ENCODE results near the gene VAMP3.

VAMP3 gene

DNA sequence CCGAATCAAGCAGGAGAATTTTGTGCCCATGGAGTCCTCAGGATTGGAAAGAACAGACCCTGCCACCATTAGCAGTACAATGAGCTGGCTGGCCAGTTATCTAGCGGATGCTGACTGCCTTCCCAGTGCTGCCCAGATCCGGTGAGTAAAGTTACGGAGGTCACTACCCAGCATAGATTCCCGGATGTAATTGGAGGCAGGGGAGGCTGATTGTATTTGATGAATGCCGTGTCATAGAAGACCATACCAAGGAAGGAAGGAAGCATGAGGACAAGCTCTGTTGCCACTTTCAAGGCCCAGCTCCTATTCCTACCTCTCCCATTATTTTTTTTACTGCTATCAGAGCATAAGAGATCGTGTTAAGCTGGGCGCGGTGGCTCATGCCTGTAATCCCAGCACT is 26.2 kb upstream of the VAMP3 start:
- H3K27me3 ChIP-seq (ENCODE audit: control insufficient read depth, insufficient read depth, low read length, poor library complexity, severe bottlenecking): no peaks in the 10 kb centered on the region
- no peak overlapping the region for H3K27ac ChIP-seq (ENCODE audit: insufficient read depth, low read depth, low read length, poor library complexity, severe bottlenecking)
- no peaks in the 10 kb centered on the region for H3K4me1 ChIP-seq (ENCODE audit: control insufficient read depth, insufficient read depth, low read length)
- no peak overlapping the region for H3K4me3 ChIP-seq (ENCODE audit: insufficient read depth, low read depth, low read length)
- H3K36me3 ChIP-seq (ENCODE audit: control insufficient read depth, insufficient read depth, low read length): no peaks in the 10 kb centered on the region
- H3K9me3 ChIP-seq (ENCODE audit: control insufficient read depth, low read length): no peaks in the 10 kb centered on the region
- 90 to 95% methylated on average over 9 of the region's 9 CpGs for WGBS, 2 experiments

DNA sequence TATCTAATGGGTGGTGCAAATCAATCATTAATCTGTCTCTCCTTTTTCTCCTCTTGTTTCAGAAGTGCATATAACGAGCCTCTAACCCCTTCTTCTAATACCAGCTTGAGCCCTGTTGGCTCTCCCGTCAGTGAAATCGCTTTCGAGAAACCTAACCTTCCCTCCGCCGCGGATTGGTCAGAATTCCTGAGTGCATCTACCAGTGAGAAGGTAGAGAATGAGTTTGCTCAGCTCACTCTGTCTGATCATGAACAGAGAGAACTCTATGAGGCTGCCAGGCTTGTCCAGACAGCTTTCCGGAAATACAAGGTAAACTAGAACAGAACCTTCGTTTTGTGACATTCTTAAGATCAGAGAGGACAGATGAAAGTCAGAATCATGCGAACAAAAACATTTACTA is 25.3 kb upstream of the VAMP3 start:
- Histone ChIP-seq H3K4me3 (ENCODE audit: insufficient read depth, low read depth, low read length) (no peak overlapping the region), H3K27ac (ENCODE audit: insufficient read depth, low read depth, low read length, poor library complexity, severe bottlenecking) (no peak overlapping the region), H3K9me3 (ENCODE audit: control insufficient read depth, low read length) (no peaks in the 10 kb centered on the region), H3K36me3 (ENCODE audit: control insufficient read depth, insufficient read depth, low read length) (no peaks in the 10 kb centered on the region), H3K27me3 (ENCODE audit: control insufficient read depth, insufficient read depth, low read length, poor library complexity, severe bottlenecking) (no peaks in the 10 kb centered on the region), H3K4me1 (ENCODE audit: control insufficient read depth, insufficient read depth, low read length) (no peaks in the 10 kb centered on the region)
- WGBS, 2 experiments: 93 to 94% methylated on average over 9 to 10 of the region's 10 CpGs

DNA sequence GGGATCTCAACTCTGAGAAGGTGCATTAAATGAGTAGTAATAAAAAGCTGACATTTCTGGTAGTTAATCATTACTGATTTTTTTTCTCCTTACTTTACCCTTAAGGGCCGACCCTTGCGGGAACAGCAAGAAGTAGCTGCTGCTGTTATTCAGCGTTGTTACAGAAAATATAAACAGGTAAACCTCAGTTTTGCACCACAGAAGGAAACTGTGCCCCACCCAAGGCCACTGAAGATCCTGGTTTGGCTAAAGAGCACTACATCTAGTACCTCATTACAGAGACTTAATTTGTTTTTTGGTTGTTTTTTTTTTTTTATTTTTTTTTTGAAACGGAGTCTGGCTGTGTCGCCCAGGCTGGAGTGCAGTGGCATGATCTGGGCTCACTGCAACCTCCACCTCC is 23.5 kb upstream of the VAMP3 start:
- H3K4me1 ChIP-seq (ENCODE audit: control insufficient read depth, insufficient read depth, low read length): peaks cover 6% of the 10 kb centered on the region
- H3K27ac ChIP-seq (ENCODE audit: insufficient read depth, low read depth, low read length, poor library complexity, severe bottlenecking): no peak overlapping the region
- H3K4me3 ChIP-seq (ENCODE audit: insufficient read depth, low read depth, low read length): no peak overlapping the region
- H3K9me3 ChIP-seq (ENCODE audit: control insufficient read depth, low read length): no peaks in the 10 kb centered on the region
- WGBS, 2 experiments: 96 to 98% methylated on average over 5 of the region's 5 CpGs
- no peaks in the 10 kb centered on the region for H3K36me3 ChIP-seq (ENCODE audit: control insufficient read depth, insufficient read depth, low read length)
- no peaks in the 10 kb centered on the region for H3K27me3 ChIP-seq (ENCODE audit: control insufficient read depth, insufficient read depth, low read length, poor library complexity, severe bottlenecking)

DNA sequence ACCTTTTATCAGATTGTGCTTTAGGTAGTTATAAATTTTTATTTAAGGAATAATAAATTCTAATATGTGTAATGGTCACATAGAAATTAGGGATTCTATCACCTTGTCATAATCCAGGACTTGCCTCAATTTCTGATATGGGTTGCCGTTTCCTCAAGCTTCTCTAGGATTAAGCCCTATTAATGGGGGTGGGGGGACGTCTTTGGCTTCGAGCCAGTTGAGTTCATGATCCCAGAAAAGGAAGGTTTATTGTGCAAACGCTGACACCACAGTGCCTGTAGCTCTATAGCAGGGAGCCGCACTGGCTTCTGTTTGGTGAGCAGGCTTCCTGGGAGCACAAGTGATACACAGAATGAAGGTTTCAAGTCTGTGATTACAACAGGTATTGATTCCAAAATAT is 22.0 kb upstream of the VAMP3 start:
- H3K4me3 ChIP-seq (ENCODE audit: insufficient read depth, low read depth, low read length): no peak overlapping the region
- WGBS, 2 experiments: 85 to 92% methylated on average over 5 of the region's 5 CpGs
- peaks cover 16% of the 10 kb centered on the region for H3K4me1 ChIP-seq (ENCODE audit: control insufficient read depth, insufficient read depth, low read length)
- H3K36me3 ChIP-seq (ENCODE audit: control insufficient read depth, insufficient read depth, low read length): no peaks in the 10 kb centered on the region
- H3K27me3 ChIP-seq (ENCODE audit: control insufficient read depth, insufficient read depth, low read length, poor library complexity, severe bottlenecking): no peaks in the 10 kb centered on the region
- no peaks in the 10 kb centered on the region for H3K9me3 ChIP-seq (ENCODE audit: control insufficient read depth, low read length)
- H3K27ac ChIP-seq (ENCODE audit: insufficient read depth, low read depth, low read length, poor library complexity, severe bottlenecking): no peak overlapping the region

DNA sequence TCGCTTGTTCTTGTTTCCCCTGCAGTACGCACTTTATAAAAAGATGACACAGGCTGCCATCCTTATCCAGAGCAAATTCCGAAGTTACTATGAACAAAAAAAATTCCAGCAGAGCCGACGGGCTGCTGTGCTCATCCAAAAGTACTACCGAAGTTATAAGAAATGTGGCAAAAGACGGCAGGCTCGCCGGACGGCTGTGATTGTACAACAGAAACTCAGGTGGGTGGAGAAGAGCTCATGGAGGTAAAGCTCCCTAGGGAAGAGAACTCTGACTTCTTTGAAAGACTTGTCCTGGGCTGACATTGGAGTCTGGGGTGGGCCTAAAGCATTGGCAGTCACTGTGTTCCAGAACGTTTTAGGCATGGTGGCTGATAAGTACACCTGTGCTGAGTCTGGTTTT is 19.9 kb upstream of the VAMP3 start:
- Histone ChIP-seq H3K4me1 (ENCODE audit: control insufficient read depth, insufficient read depth, low read length) (peaks cover 16% of the 10 kb centered on the region), H3K9me3 (ENCODE audit: control insufficient read depth, low read length) (no peaks in the 10 kb centered on the region)

DNA sequence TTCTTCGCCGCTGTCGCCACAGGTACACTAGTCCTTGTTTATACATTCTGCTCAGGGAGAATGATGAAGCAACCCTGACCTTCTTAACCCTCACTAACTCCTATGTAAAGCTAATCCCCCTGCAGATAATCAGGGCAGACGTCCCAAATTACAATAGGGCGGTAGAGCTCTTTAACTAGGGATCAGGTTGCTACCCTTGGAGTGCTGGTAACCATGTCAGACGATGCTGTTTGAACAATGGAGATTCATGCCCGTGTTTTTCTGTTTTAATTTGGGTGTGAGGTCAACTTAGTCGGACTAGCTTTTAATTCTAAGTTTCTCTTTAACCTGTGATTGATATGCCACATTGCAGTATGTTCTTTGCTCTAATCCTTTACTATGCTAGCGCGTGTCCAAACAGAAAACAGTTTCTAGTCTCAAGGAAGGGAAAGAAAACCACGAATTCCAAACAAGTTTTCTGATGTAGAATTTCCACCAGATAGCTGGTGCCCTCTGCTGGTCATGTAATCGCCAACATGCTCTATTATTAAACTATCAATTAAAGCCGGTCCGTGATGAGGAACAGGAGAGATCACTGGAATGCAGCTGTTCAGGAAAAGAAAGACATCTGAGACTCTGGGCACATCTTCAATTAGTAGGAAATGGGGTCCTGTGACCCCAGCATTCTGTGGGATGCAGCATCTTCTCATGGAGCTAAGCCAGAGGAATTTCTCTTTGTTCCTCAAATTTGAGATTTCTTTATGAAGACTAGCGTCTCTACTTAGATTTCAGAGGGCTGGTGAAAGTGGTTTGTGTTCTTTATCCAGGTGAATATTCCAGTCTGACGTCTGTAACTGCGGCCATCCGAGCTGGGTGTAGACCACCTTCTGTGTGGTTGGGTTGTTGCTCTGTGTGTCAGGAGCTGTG is 18.3 kb upstream of the VAMP3 start:
- H3K36me3 ChIP-seq (ENCODE audit: control insufficient read depth, insufficient read depth, low read length): no peaks in the 10 kb centered on the region
- WGBS, 2 experiments: 35 to 38% methylated on average over 17 to 18 of the region's 18 CpGs
- peaks cover 16% of the 10 kb centered on the region for H3K4me1 ChIP-seq (ENCODE audit: control insufficient read depth, insufficient read depth, low read length)
- H3K27me3 ChIP-seq (ENCODE audit: control insufficient read depth, insufficient read depth, low read length, poor library complexity, severe bottlenecking): no peaks in the 10 kb centered on the region
- no peak overlapping the region for H3K4me3 ChIP-seq (ENCODE audit: insufficient read depth, low read depth, low read length)
- no peaks in the 10 kb centered on the region for H3K9me3 ChIP-seq (ENCODE audit: control insufficient read depth, low read length)
- H3K27ac ChIP-seq (ENCODE audit: insufficient read depth, low read depth, low read length, poor library complexity, severe bottlenecking): peak overlapping the region; percentile 83

More for the DNA sequence above, 19.9 kb upstream of the VAMP3 start:
- H3K4me3 ChIP-seq (ENCODE audit: insufficient read depth, low read depth, low read length): no peak overlapping the region
- no peaks in the 10 kb centered on the region for H3K27me3 ChIP-seq (ENCODE audit: control insufficient read depth, insufficient read depth, low read length, poor library complexity, severe bottlenecking)
- no peaks in the 10 kb centered on the region for H3K36me3 ChIP-seq (ENCODE audit: control insufficient read depth, insufficient read depth, low read length)
- H3K27ac ChIP-seq (ENCODE audit: insufficient read depth, low read depth, low read length, poor library complexity, severe bottlenecking): no peak overlapping the region
- 95 to 97% methylated on average over 11 of the region's 11 CpGs for WGBS, 2 experiments

DNA sequence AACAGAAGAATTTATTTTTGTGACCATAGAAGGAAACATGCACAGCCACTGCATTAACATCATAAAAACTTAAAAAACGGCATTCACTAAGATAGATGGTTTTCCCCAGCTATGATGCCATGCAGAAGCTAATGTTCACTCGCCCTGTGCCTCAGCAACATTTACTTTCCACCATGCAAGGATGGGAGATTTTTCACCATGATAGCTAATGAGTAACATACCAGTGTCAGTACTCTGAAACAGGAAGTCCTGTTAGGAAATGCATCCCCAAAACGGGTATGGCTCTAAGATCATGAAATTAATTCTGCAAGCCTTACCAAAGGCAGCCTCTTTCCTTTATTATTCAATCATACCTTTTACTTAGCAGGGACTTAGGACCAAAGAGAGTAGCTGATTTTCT is 17.5 kb upstream of the VAMP3 start:
- H3K27me3 ChIP-seq (ENCODE audit: control insufficient read depth, insufficient read depth, low read length, poor library complexity, severe bottlenecking): no peaks in the 10 kb centered on the region
- H3K27ac ChIP-seq (ENCODE audit: insufficient read depth, low read depth, low read length, poor library complexity, severe bottlenecking): no peak overlapping the region
- no peak overlapping the region for H3K4me3 ChIP-seq (ENCODE audit: insufficient read depth, low read depth, low read length)
- peaks cover 16% of the 10 kb centered on the region for H3K4me1 ChIP-seq (ENCODE audit: control insufficient read depth, insufficient read depth, low read length)
- WGBS, 2 experiments: 95% methylated on average over 3 of the region's 3 CpGs
- no peaks in the 10 kb centered on the region for H3K36me3 ChIP-seq (ENCODE audit: control insufficient read depth, insufficient read depth, low read length)
- H3K9me3 ChIP-seq (ENCODE audit: control insufficient read depth, low read length): no peaks in the 10 kb centered on the region

DNA sequence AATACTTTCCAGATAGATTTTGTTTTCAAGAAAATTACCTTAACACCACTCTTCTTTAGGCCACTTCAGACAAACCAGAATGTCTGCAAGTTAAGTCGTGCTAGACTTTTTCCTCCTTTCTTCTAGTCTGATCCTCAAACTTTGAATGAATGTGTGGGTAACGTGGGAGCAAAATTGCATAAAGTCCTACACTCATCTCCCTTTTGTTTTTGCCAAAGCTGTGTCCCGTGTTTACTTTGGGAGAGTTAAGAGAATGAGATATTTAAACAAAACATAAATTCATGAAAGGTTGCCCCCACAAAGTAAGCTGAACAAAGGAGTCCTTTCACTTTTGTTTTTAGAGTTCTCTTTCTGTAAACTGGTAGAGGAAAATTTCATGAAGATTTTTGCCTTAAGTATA is 16.9 kb upstream of the VAMP3 start:
- Histone ChIP-seq H3K36me3 (ENCODE audit: control insufficient read depth, insufficient read depth, low read length) (no peaks in the 10 kb centered on the region), H3K27me3 (ENCODE audit: control insufficient read depth, insufficient read depth, low read length, poor library complexity, severe bottlenecking) (no peaks in the 10 kb centered on the region), H3K9me3 (ENCODE audit: control insufficient read depth, low read length) (no peaks in the 10 kb centered on the region), H3K4me3 (ENCODE audit: insufficient read depth, low read depth, low read length) (no peak overlapping the region), H3K4me1 (ENCODE audit: control insufficient read depth, insufficient read depth, low read length) (peaks cover 16% of the 10 kb centered on the region), H3K27ac (ENCODE audit: insufficient read depth, low read depth, low read length, poor library complexity, severe bottlenecking) (no peak overlapping the region)
- 83 to 91% methylated on average over 1 to 3 of the region's 3 CpGs for WGBS, 2 experiments

DNA sequence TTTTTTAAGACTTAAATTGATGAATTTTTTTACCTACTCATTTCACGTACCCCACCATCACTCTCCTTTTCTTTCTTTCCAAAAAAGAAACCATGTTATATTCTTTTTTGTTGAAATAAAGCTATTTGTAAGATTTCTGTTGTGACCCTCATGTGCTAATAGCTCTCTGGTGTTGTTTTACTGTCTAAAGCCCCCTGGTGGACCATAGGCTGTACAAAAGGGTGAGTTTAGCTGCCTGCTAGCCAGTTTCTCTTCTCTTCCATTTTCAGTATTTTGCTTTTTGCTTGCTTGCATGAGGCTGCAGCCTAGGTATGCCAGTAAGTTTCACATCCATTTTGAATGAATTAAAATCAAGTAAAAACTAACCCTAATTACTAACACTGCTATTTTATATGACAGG is 15.6 kb upstream of the VAMP3 start:
- Histone ChIP-seq H3K27ac (ENCODE audit: insufficient read depth, low read depth, low read length, poor library complexity, severe bottlenecking) (no peak overlapping the region), H3K4me1 (ENCODE audit: control insufficient read depth, insufficient read depth, low read length) (peaks cover 16% of the 10 kb centered on the region), H3K27me3 (ENCODE audit: control insufficient read depth, insufficient read depth, low read length, poor library complexity, severe bottlenecking) (no peaks in the 10 kb centered on the region), H3K9me3 (ENCODE audit: control insufficient read depth, low read length) (no peaks in the 10 kb centered on the region), H3K36me3 (ENCODE audit: control insufficient read depth, insufficient read depth, low read length) (no peaks in the 10 kb centered on the region), H3K4me3 (ENCODE audit: insufficient read depth, low read depth, low read length) (no peak overlapping the region)
- WGBS, 2 experiments: 100% methylated on average over 1 of the region's 1 CpG; no CpG with 5 or more reads in 1 of the 2 experiments

DNA sequence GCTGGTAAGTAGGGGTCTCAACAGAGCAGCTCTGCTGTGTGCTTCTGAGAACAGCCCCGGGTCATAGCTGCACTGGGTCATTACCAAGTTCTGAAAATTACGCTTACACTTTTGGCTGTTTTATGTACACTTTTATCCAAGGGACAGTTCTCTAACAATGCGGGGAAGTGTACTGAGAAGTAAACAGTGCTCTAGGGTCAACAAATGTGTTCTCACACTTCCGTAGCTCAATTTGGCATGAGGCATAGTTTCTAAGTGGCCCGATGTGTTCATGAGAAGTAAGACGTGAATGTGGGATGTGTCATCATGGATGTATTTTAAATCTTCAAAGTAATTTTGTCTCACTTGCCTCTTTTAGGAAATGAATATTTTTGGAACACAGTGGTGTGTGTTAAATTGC is 10.9 kb upstream of the VAMP3 start:
- Histone ChIP-seq H3K27ac (ENCODE audit: insufficient read depth, low read depth, low read length, poor library complexity, severe bottlenecking) (no peak overlapping the region), H3K36me3 (ENCODE audit: control insufficient read depth, insufficient read depth, low read length) (no peaks in the 10 kb centered on the region), H3K4me1 (ENCODE audit: control insufficient read depth, insufficient read depth, low read length) (no peaks in the 10 kb centered on the region), H3K27me3 (ENCODE audit: control insufficient read depth, insufficient read depth, low read length, poor library complexity, severe bottlenecking) (no peaks in the 10 kb centered on the region), H3K4me3 (ENCODE audit: insufficient read depth, low read depth, low read length) (no peak overlapping the region), H3K9me3 (ENCODE audit: control insufficient read depth, low read length) (no peaks in the 10 kb centered on the region)
- 93 to 96% methylated on average over 6 of the region's 6 CpGs for WGBS, 2 experiments
